Measurements from ENCODE around the gene PCYT1A. TPM values are rescaled to one million over a fixed set of nuclear protein-coding genes. Genes with fewer than 3 reads are reported as not detected.

Gene PCYT1A
- total RNA-seq, 1 donor from 2014 or later = 30.2 TPM

GRCh38 chr3:196198771-196199753, 88.5 kb downstream of the PCYT1A start:
- peaks cover 3% of the 10 kb centered on the region for H3K4me1 Mint-ChIP-seq
- H3K27ac Mint-ChIP-seq (ENCODE audit: unreplicated experiment) = no peak overlapping the region
- H3K9me3 Mint-ChIP-seq = no peaks in the 10 kb centered on the region
- peaks cover 5% of the 10 kb centered on the region for H3K27me3 Mint-ChIP-seq (ENCODE audit: low read depth)
- DNase-seq (ENCODE audit: low read depth, low spot score) = no peak
- H3K4me3 Mint-ChIP-seq = no peak overlapping the region
- no peaks in the 10 kb centered on the region for H3K36me3 Mint-ChIP-seq (ENCODE audit: low read depth)
- peak; percentile 29 for TF ChIP-seq CTCF (conservative IDR thresholded peaks at IDR 0.05)

GRCh38 chr3:196198081-196198675, 89.3 kb downstream of the PCYT1A start:
- Mint-ChIP-seq H3K27me3 (ENCODE audit: low read depth) (peaks cover under 1% of the 10 kb centered on the region), H3K27ac (ENCODE audit: unreplicated experiment) (no peak overlapping the region), H3K9me3 (no peaks in the 10 kb centered on the region), H3K4me3 (no peak overlapping the region), H3K36me3 (ENCODE audit: low read depth) (no peaks in the 10 kb centered on the region), H3K4me1 (peaks cover 4% of the 10 kb centered on the region)
- TF ChIP-seq CTCF (conservative IDR thresholded peaks at IDR 0.05) = no peak
- no peak for DNase-seq (ENCODE audit: low read depth, low spot score)

GRCh38 chr3:196197524-196197923, 90.0 kb downstream of the PCYT1A start:
- Mint-ChIP-seq H3K36me3 (ENCODE audit: low read depth) (no peaks in the 10 kb centered on the region), H3K27me3 (ENCODE audit: low read depth) (no peaks in the 10 kb centered on the region), H3K4me3 (no peak overlapping the region), H3K27ac (ENCODE audit: unreplicated experiment) (no peak overlapping the region), H3K4me1 (peaks cover 6% of the 10 kb centered on the region), H3K9me3 (no peaks in the 10 kb centered on the region)
- no peak for DNase-seq (ENCODE audit: low read depth, low spot score)
- TF ChIP-seq CTCF (conservative IDR thresholded peaks at IDR 0.05) = no peak

- Mint-ChIP-seq H3K4me3 (no peak overlapping the region), H3K36me3 (ENCODE audit: low read depth) (no peaks in the 10 kb centered on the region), H3K4me1 (peaks cover 6% of the 10 kb centered on the region), H3K27ac (ENCODE audit: unreplicated experiment) (no peak overlapping the region), H3K9me3 (no peaks in the 10 kb centered on the region), H3K27me3 (ENCODE audit: low read depth) (no peaks in the 10 kb centered on the region)
- no peak for DNase-seq (ENCODE audit: low read depth, low spot score)
- no peak for TF ChIP-seq CTCF (conservative IDR thresholded peaks at IDR 0.05)
These were observed 91.8 kb downstream of the PCYT1A start for GRCh38 chr3:196195664-196196265.

- Mint-ChIP-seq H3K27me3 (ENCODE audit: low read depth) (no peaks in the 10 kb centered on the region), H3K4me3 (no peak overlapping the region), H3K9me3 (no peaks in the 10 kb centered on the region), H3K4me1 (peaks cover 6% of the 10 kb centered on the region), H3K27ac (ENCODE audit: unreplicated experiment) (peak overlapping the region; percentile 45), H3K36me3 (ENCODE audit: low read depth) (no peaks in the 10 kb centered on the region)
- TF ChIP-seq CTCF (conservative IDR thresholded peaks at IDR 0.05) = no peak
- no peak for DNase-seq (ENCODE audit: low read depth, low spot score)
These were observed 93.0 kb downstream of the PCYT1A start for GRCh38 chr3:196194542-196194915.

Data from neural crest cell (in vitro differentiated cells).